ENCODE data around the gene SEMA4C. TPM values are rescaled to one million over a fixed set of nuclear protein-coding genes. Genes with fewer than 3 reads are reported as not detected.
A peak's percentile ranks its signal among the peaks of the same experiment; 100 is the strongest.

Gene SEMA4C
- polyA plus RNA-seq, 3 donors from 2014 or later, result 3.1 to 11.5 (median 4.8) TPM

- peaks cover 0 to 7% (median 4%) of the 10 kb centered on the region in 3 donors for H3K36me3 Mint-ChIP-seq
- H3K4me3 Mint-ChIP-seq, result no peak overlapping the region
- H3K4me1 Mint-ChIP-seq, result peaks cover 29 to 37% of the 10 kb centered on the region in 2 donors
- no peak overlapping the region for H3K27ac Mint-ChIP-seq
- no peaks in the 10 kb centered on the region for H3K9me3 Mint-ChIP-seq
- H3K27me3 Mint-ChIP-seq (ENCODE audit: low read depth in 3 of 3), result peaks cover 0 to 2% (median 2%) of the 10 kb centered on the region in 3 donors
- DNase-seq, result no peak
Observed at GRCh38 chr2:96907115-96908041, 37.5 kb upstream of the SEMA4C start.

- Mint-ChIP-seq H3K4me3 (no peak overlapping the region), H3K27ac (no peak overlapping the region), H3K36me3 (peaks cover 0 to 7% (median 4%) of the 10 kb centered on the region in 3 donors), H3K4me1 (peaks cover 22 to 31% of the 10 kb centered on the region in 2 donors), H3K27me3 (ENCODE audit: low read depth in 3 of 3) (peaks cover 0 to 2% (median 2%) of the 10 kb centered on the region in 3 donors), H3K9me3 (no peaks in the 10 kb centered on the region)
- no peak for DNase-seq
Observed at GRCh38 chr2:96906729-96907114, 36.8 kb upstream of the SEMA4C start.

GRCh38 chr2:96903815-96904214 is 33.9 kb upstream of the SEMA4C start:
- Mint-ChIP-seq H3K4me1 (peaks cover 6 to 7% of the 10 kb centered on the region in 2 donors), H3K36me3 (peaks cover 0 to 3% (median 0%) of the 10 kb centered on the region in 3 donors), H3K27me3 (ENCODE audit: low read depth in 3 of 3) (peaks cover 0 to 2% (median 2%) of the 10 kb centered on the region in 3 donors), H3K4me3 (no peak overlapping the region), H3K9me3 (no peaks in the 10 kb centered on the region), H3K27ac (peak overlapping the region in 2 of 6 donors; percentile 43 to 59)
- no peak for DNase-seq

GRCh38 chr2:96903318-96903717 is 33.4 kb upstream of the SEMA4C start:
- Mint-ChIP-seq H3K27me3 (ENCODE audit: low read depth in 3 of 3) (peaks cover 0 to 2% (median 2%) of the 10 kb centered on the region in 3 donors), H3K4me3 (no peak overlapping the region), H3K36me3 (peaks cover 0 to 3% (median 0%) of the 10 kb centered on the region in 3 donors), H3K4me1 (peaks cover 6 to 7% of the 10 kb centered on the region in 2 donors), H3K9me3 (no peaks in the 10 kb centered on the region), H3K27ac (no peak overlapping the region)
- no peak for DNase-seq

GRCh38 chr2:96900237-96900636 is 30.4 kb upstream of the SEMA4C start:
- H3K9me3 Mint-ChIP-seq, result no peaks in the 10 kb centered on the region
- peaks cover 0 to 5% (median 4%) of the 10 kb centered on the region in 3 donors for H3K27me3 Mint-ChIP-seq (ENCODE audit: low read depth in 3 of 3)
- peaks cover 0 to 3% (median 0%) of the 10 kb centered on the region in 3 donors for H3K36me3 Mint-ChIP-seq
- peaks cover 14 to 22% of the 10 kb centered on the region in 2 donors for H3K4me1 Mint-ChIP-seq
- H3K27ac Mint-ChIP-seq, result peak overlapping the region in 1 of 6 donors; percentile 33
- no peak for DNase-seq
- H3K4me3 Mint-ChIP-seq, result no peak overlapping the region

- no peak for DNase-seq
- Mint-ChIP-seq H3K4me1 (peaks cover 16 to 22% of the 10 kb centered on the region in 2 donors), H3K9me3 (no peaks in the 10 kb centered on the region), H3K4me3 (no peak overlapping the region), H3K27ac (no peak overlapping the region), H3K36me3 (peaks cover 0 to 3% (median 0%) of the 10 kb centered on the region in 3 donors), H3K27me3 (ENCODE audit: low read depth in 3 of 3) (peaks cover 0 to 5% (median 4%) of the 10 kb centered on the region in 3 donors)
Observed at GRCh38 chr2:96899413-96899741, 29.5 kb upstream of the SEMA4C start.

- Mint-ChIP-seq H3K36me3 (no peaks in the 10 kb centered on the region), H3K4me3 (no peak overlapping the region), H3K27ac (peak overlapping the region in 1 of 6 donors; percentile 58), H3K9me3 (no peaks in the 10 kb centered on the region), H3K27me3 (ENCODE audit: low read depth in 3 of 3) (peaks cover 0 to 5% (median 4%) of the 10 kb centered on the region in 3 donors), H3K4me1 (peaks cover 13 to 18% of the 10 kb centered on the region in 2 donors)
- DNase-seq, result no peak
Observed at GRCh38 chr2:96898641-96899412, 28.9 kb upstream of the SEMA4C start.

- H3K4me1 Mint-ChIP-seq, result peaks cover 11 to 17% of the 10 kb centered on the region in 2 donors
- DNase-seq, result no peak
- no peaks in the 10 kb centered on the region for H3K9me3 Mint-ChIP-seq
- no peak overlapping the region for H3K4me3 Mint-ChIP-seq
- H3K27ac Mint-ChIP-seq, result no peak overlapping the region
- peaks cover 0 to 6% (median 4%) of the 10 kb centered on the region in 3 donors for H3K27me3 Mint-ChIP-seq (ENCODE audit: low read depth in 3 of 3)
- H3K36me3 Mint-ChIP-seq, result no peaks in the 10 kb centered on the region
Observed at GRCh38 chr2:96898135-96898505, 28.2 kb upstream of the SEMA4C start.

GRCh38 chr2:96897491-96898134 is 27.7 kb upstream of the SEMA4C start:
- Mint-ChIP-seq H3K4me1 (peaks cover 14 to 22% of the 10 kb centered on the region in 2 donors), H3K4me3 (no peak overlapping the region), H3K27me3 (ENCODE audit: low read depth in 3 of 3) (peaks cover 0 to 7% (median 3%) of the 10 kb centered on the region in 3 donors), H3K27ac (peak overlapping the region in 1 of 6 donors; percentile 34), H3K36me3 (no peaks in the 10 kb centered on the region), H3K9me3 (no peaks in the 10 kb centered on the region)
- DNase-seq, result no peak

- DNase-seq, result no peak
- Mint-ChIP-seq H3K27me3 (ENCODE audit: low read depth in 3 of 3) (peaks cover 0 to 8% (median 6%) of the 10 kb centered on the region in 3 donors), H3K4me3 (no peak overlapping the region), H3K4me1 (peaks cover 28 to 38% of the 10 kb centered on the region in 2 donors), H3K36me3 (no peaks in the 10 kb centered on the region), H3K9me3 (no peaks in the 10 kb centered on the region), H3K27ac (peak overlapping the region in 3 of 6 donors; percentile 37 to 88 (median 64))
Observed at GRCh38 chr2:96895746-96896651, 26.1 kb upstream of the SEMA4C start.

- peaks cover 35 to 45% of the 10 kb centered on the region in 2 donors for H3K4me1 Mint-ChIP-seq
- no peaks in the 10 kb centered on the region for H3K9me3 Mint-ChIP-seq
- no peak for DNase-seq
- peaks cover 0 to 8% (median 6%) of the 10 kb centered on the region in 3 donors for H3K27me3 Mint-ChIP-seq (ENCODE audit: low read depth in 3 of 3)
- H3K27ac Mint-ChIP-seq, result peak overlapping the region in 3 of 6 donors; percentile 6 to 60 (median 24)
- H3K4me3 Mint-ChIP-seq, result no peak overlapping the region
- H3K36me3 Mint-ChIP-seq, result no peaks in the 10 kb centered on the region
Observed at GRCh38 chr2:96895032-96895745, 25.3 kb upstream of the SEMA4C start.

- no peaks in the 10 kb centered on the region for H3K36me3 Mint-ChIP-seq
- H3K4me3 Mint-ChIP-seq, result no peak overlapping the region
- H3K27ac Mint-ChIP-seq, result no peak overlapping the region
- H3K4me1 Mint-ChIP-seq, result peaks cover 35 to 45% of the 10 kb centered on the region in 2 donors
- DNase-seq, result no peak
- peaks cover 0 to 8% (median 6%) of the 10 kb centered on the region in 3 donors for H3K27me3 Mint-ChIP-seq (ENCODE audit: low read depth in 3 of 3)
- H3K9me3 Mint-ChIP-seq, result no peaks in the 10 kb centered on the region
Observed at GRCh38 chr2:96894151-96894531, 24.3 kb upstream of the SEMA4C start.

Data from immature natural killer cell (primary cell).